Body of pancreas (tissue), 4 donors: Measurements from ENCODE around the gene CCSAP.

Source experiments
- POLR2A ChIP-seq, 3 donors: fragments of 450-650 bp; IDR thresholded peaks; one replicate each; pipeline ENCODE4 v1.6.1; 2016; ENCODE audit warnings: antibody characterized with exemption in 3 of 3, mild to moderate bottlenecking in 2 of 3
- TF ChIP-seq, protein P1 (sequence below), 7 experiments: fragments of 450-650 bp in 4 of 7; fragments of 200-600 bp in 3 of 7; sonication (generic) in 3 of 7; IDR thresholded peaks; one replicate each; pipeline ENCODE4 v1.5.1; 2016 to 2019; ENCODE audit warnings: antibody characterized with exemption in 7 of 7

DNA sequence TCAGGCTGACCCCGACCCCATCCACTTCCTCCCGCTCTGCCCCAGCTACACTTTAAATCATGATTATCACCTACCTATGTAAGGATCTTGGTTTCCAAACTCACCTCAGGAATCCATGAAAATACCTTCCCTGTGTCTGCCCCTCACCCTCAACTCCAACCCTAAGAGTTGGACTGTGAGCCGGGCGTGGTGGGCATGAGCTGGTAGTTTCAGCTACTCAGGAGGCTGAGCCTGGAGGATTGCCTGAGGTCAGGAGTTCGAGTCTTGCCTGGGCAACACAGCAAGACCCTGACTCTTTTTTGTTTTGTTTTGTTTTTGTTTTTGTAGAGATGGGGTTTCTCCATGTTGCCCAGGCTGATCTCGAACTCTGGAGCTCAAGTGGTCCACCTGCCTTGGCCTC, 30.5 kb upstream of the CCSAP start:
- TF ChIP-seq, protein P1, sequence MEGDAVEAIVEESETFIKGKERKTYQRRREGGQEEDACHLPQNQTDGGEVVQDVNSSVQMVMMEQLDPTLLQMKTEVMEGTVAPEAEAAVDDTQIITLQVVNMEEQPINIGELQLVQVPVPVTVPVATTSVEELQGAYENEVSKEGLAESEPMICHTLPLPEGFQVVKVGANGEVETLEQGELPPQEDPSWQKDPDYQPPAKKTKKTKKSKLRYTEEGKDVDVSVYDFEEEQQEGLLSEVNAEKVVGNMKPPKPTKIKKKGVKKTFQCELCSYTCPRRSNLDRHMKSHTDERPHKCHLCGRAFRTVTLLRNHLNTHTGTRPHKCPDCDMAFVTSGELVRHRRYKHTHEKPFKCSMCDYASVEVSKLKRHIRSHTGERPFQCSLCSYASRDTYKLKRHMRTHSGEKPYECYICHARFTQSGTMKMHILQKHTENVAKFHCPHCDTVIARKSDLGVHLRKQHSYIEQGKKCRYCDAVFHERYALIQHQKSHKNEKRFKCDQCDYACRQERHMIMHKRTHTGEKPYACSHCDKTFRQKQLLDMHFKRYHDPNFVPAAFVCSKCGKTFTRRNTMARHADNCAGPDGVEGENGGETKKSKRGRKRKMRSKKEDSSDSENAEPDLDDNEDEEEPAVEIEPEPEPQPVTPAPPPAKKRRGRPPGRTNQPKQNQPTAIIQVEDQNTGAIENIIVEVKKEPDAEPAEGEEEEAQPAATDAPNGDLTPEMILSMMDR (IDR thresholded peaks at IDR 0.05): no peak
- TF ChIP-seq POLR2A (IDR thresholded peaks at IDR 0.05): no peak
